ENCODE measurements around the gene DCAF8. TPM values are rescaled to one million over a fixed set of nuclear protein-coding genes. Genes with fewer than 3 reads are reported as not detected.
"Not testable (repeated sequence)": the region's sequence is repeated elsewhere in the genome, so short reads cannot be mapped to it uniquely, and the experiment has no call there.

The DCAF8 gene
- total RNA-seq, 1 donor from 2014 or later: 130 TPM

DNA sequence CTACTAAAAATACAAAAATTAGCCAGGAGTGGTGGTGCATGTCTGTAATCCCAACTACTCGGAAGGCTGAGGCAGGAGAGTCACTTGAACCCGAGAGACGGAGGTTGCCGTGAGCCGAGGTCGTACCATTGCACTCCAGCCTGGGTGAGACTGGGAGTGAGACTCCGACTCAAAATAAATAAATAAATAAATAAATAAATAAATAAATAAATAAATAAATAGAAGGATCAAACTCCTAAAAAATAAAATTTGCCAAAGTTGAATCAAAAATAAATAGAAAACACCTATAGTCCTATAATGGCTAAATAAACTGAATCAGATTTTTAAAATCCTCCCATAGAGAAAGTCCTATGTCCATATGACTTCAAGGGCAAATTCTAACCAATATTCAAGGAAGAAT is 37.8 kb upstream of the DCAF8 start:
- H3K4me1 ChIP-seq: no peaks in the 10 kb centered on the region
- H3K9me3 ChIP-seq: no peaks in the 10 kb centered on the region
- H3K27ac ChIP-seq: no peak overlapping the region
- no peaks in the 10 kb centered on the region for H3K27me3 ChIP-seq
- intact Hi-C loops (cut with DNase I): no loop called here
- H3K4me3 ChIP-seq: no peak overlapping the region
- no peak for ATAC-seq
- H3K36me3 ChIP-seq: peaks cover 99% of the 10 kb centered on the region
- TF ChIP-seq, protein P1, sequence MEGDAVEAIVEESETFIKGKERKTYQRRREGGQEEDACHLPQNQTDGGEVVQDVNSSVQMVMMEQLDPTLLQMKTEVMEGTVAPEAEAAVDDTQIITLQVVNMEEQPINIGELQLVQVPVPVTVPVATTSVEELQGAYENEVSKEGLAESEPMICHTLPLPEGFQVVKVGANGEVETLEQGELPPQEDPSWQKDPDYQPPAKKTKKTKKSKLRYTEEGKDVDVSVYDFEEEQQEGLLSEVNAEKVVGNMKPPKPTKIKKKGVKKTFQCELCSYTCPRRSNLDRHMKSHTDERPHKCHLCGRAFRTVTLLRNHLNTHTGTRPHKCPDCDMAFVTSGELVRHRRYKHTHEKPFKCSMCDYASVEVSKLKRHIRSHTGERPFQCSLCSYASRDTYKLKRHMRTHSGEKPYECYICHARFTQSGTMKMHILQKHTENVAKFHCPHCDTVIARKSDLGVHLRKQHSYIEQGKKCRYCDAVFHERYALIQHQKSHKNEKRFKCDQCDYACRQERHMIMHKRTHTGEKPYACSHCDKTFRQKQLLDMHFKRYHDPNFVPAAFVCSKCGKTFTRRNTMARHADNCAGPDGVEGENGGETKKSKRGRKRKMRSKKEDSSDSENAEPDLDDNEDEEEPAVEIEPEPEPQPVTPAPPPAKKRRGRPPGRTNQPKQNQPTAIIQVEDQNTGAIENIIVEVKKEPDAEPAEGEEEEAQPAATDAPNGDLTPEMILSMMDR (IDR thresholded peaks at IDR 0.05): no peak
- DNase-seq: no peak

DNA sequence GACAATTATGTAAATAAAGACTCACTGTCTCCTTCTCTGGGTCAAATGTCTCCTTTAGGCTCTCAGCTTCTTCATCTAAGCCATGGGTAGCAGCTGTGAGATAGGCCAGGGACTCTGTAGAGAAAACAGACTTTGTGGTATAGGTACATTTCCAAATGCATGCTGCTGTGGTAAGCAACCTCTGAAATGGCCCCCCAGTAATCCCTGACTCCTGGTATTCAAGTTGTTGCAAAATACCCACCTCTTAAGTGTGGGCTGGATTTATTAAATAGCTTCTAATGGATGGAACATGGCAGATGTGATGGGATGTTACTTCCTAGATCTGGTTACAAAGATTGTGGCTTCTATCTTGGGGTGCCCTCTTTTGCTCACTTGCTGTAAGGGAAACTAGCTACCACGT is 33.7 kb upstream of the DCAF8 start:
- intact Hi-C loops (cut with DNase I): no loop called here
- peaks cover 99% of the 10 kb centered on the region for H3K36me3 ChIP-seq
- no peaks in the 10 kb centered on the region for H3K9me3 ChIP-seq
- DNase-seq: no peak
- H3K27me3 ChIP-seq: no peaks in the 10 kb centered on the region
- no peak overlapping the region for H3K4me3 ChIP-seq
- TF ChIP-seq, protein P1 (IDR thresholded peaks at IDR 0.05): no peak
- no peak overlapping the region for H3K27ac ChIP-seq
- no peaks in the 10 kb centered on the region for H3K4me1 ChIP-seq
- no peak for ATAC-seq

DNA sequence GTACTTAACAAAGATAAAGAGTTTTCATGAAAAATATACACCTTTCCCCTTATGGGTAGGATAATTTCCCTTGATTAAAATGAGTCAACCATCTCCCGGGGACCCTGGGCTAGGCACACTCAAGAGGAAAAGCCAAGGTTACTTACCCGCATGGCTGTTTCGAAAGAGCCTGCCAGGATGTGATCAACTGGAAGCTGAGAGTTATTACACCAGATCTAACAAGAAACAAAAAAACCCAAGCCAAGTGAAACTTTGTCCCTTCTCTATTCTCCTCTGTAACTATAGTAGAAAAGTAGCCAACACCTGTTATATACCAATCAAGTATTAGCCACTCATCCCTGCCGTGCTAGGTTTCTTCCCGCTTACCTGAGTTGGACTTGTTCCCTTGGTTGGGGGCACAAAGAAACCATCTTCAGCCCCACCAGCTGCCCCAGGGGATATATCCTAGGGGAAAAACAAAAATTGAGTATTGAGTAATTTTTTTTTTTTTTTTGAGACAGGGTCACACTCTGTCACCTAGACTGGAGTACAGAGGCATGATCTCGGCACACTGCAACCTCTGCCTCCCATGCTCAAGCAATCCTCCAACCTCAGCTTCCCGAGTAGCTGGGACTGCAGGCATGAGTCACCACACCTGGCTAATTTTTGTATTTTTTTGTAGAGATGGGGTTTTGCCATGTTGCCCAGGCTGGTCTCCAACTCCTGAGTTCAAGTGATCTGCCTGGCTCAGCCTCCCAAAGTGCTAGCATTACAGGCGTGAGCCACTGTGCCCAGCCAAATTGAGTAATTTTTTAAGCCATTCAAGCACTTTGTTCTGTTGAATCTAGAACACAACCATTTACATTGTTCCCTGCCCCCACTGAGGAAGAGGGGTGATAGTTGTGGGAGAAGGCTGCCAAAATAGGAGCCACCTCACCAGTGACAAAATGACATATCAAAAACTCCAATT is 30.9 kb upstream of the DCAF8 start:
- H3K9me3 ChIP-seq: no peaks in the 10 kb centered on the region
- intact Hi-C loops (cut with DNase I): loop anchor here (5.0 kb wide), 1 partner anchor 191 kb away; no protein-coding TSS in a partner anchor
- no peaks in the 10 kb centered on the region for H3K4me1 ChIP-seq
- H3K4me3 ChIP-seq: no peak overlapping the region
- ATAC-seq (no peak), DNase-seq (no peak)
- TF ChIP-seq, protein P1 (IDR thresholded peaks at IDR 0.05): no peak
- H3K27ac ChIP-seq: no peak overlapping the region
- peaks cover 100% of the 10 kb centered on the region for H3K36me3 ChIP-seq
- no peaks in the 10 kb centered on the region for H3K27me3 ChIP-seq

DNA sequence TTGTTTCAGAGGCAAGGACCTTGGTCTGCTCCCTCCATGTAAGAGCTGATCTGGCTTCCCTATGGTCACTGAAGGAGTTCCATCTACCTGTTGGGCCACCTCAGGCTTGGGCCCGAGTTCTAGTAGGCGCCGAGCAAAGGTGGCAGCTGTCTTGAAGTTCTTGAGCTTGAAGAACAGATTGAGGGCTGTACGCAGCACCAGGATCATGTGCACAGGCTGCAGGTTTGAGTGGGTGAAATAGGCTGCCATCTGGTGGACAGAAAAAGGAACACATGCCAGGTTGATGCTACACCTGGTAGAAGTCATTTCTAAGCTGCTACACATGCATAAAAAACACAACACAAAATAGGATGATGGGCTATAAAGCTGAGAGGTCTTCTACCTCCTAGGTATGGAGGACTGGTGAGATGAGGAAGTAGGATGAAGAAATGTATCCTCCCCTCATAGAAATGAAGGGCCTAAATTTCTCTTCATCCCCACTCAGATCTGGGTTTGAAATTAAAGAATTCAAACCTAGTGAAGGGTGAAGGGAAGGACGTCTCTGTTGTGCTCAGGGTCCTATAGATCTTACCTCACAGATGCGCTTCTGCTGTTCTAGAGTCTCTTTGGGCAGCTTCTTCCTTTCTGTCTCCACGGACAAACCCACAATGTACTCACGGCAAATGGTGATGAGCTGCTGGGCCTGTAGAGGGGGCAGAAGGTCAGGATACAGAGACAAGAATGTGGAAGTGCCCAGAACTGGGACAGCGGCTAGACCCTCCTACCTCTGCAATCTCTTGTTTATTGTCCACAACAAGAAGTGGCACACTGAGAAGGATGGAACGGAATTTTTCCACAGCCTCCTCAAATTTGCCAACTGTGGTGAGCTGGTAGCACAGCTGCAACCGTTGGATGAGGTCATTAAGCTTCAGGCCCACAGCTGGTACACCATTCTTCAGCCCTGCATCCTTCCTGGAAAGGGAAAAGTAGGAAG is 29.2 kb upstream of the DCAF8 start:
- Histone ChIP-seq H3K4me1 (no peaks in the 10 kb centered on the region), H3K27ac (no peak overlapping the region), H3K4me3 (no peak overlapping the region), H3K9me3 (no peaks in the 10 kb centered on the region), H3K36me3 (peaks cover 84% of the 10 kb centered on the region), H3K27me3 (no peaks in the 10 kb centered on the region)
- TF ChIP-seq, protein P1 (IDR thresholded peaks at IDR 0.05): peak; percentile 77
- DNase-seq: peak; percentile 69
- peak; percentile 95 for ATAC-seq
- intact Hi-C loops (cut with DNase I): loop anchor here (5.0 kb wide), 1 partner anchor 189 kb away; no protein-coding TSS in a partner anchor

DNA sequence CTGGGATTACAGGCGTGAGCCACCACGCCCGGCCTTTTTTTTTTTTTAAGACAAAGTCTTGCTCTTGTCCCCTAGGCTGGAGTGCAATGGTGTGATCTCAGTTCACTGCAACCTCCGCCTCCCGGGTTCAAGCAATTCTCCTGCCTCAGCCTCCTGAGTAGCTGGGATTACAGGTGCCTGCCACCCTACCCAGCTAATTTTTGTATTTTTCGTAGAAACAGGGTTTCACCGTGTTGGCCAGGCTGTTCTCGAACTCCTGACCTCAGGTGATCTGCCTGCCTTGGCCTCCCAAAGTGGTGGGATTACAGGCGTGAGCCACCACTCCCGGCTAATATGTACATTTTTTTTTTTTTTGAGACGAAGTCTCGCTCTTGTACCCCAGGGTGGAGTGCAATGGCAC is 25.4 kb upstream of the DCAF8 start:
- H3K9me3 ChIP-seq; intact Hi-C loops (cut with DNase I); ATAC-seq; DNase-seq; H3K4me3 ChIP-seq; H3K27ac ChIP-seq; H3K27me3 ChIP-seq: not testable (repeated sequence)
- peaks cover 48% of the 10 kb centered on the region for H3K36me3 ChIP-seq
- peaks cover 16% of the 10 kb centered on the region for H3K4me1 ChIP-seq

Data from upper lobe of right lung (tissue), 1 donor.